Astrocyte of the cerebellum (primary cell): ENCODE results near the gene RAD51B.

Source experiments
- DNase-seq: peaks from one replicate; pipeline ENCODE4 v3.0.0-alpha.2; 2011; ENCODE audit warnings: low read depth
- H3K4me3 ChIP-seq: 2 replicates; pipeline ENCODE4 v1.5.1; 2011; ENCODE audit warnings: mild to moderate bottlenecking, low read depth, low read length, moderate library complexity
- in situ Hi-C: cut with HindIII; loops from 2 replicates; pipeline ENCODE4 v1.10.0; 2017; ENCODE audit warnings: low sequenced_read_pairs
- TF ChIP-seq, protein P1 (sequence below): IDR thresholded peaks from 2 replicates; pipeline ENCODE4 v1.5.1; 2012; ENCODE audit warnings: low read length, low read depth, moderate library complexity, mild to moderate bottlenecking; ENCODE audit errors: missing control alignments

Gene RAD51B

DNA sequence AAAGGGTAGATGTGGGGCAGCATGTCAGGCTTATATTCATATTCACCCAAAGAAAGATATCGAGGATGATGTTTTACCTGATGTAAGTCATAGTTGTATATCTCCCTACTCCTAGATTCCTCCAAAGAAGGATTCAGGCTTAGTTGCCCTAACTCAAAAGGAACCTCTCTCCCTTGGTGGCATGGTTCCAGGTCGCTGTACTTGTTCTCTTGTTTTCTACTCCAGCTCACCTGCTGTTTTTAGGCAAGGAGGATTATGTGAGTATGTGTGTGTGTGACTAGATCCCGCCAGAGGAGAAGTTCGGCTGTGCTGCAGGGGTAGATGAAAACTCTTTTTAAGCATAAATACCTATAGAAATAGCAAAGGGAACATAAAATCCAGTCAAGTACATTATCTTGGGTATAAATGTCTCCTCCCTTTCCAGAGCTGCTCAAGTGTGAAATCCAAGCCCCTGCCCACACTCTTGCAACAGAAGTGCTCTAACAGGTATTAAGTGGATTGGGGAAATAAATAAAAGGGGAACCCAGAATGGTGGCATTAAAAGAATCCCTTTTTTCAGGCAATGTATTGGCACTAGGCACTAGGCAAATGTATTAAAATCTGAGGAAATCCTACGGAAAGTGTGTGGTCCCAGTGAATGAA is 597.6 kb downstream of the RAD51B start:
- no peak overlapping the region for H3K4me3 ChIP-seq
- in situ Hi-C loops, result no loop called here
- DNase-seq, result no peak
- TF ChIP-seq, protein P1, sequence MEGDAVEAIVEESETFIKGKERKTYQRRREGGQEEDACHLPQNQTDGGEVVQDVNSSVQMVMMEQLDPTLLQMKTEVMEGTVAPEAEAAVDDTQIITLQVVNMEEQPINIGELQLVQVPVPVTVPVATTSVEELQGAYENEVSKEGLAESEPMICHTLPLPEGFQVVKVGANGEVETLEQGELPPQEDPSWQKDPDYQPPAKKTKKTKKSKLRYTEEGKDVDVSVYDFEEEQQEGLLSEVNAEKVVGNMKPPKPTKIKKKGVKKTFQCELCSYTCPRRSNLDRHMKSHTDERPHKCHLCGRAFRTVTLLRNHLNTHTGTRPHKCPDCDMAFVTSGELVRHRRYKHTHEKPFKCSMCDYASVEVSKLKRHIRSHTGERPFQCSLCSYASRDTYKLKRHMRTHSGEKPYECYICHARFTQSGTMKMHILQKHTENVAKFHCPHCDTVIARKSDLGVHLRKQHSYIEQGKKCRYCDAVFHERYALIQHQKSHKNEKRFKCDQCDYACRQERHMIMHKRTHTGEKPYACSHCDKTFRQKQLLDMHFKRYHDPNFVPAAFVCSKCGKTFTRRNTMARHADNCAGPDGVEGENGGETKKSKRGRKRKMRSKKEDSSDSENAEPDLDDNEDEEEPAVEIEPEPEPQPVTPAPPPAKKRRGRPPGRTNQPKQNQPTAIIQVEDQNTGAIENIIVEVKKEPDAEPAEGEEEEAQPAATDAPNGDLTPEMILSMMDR, result no peak

DNA sequence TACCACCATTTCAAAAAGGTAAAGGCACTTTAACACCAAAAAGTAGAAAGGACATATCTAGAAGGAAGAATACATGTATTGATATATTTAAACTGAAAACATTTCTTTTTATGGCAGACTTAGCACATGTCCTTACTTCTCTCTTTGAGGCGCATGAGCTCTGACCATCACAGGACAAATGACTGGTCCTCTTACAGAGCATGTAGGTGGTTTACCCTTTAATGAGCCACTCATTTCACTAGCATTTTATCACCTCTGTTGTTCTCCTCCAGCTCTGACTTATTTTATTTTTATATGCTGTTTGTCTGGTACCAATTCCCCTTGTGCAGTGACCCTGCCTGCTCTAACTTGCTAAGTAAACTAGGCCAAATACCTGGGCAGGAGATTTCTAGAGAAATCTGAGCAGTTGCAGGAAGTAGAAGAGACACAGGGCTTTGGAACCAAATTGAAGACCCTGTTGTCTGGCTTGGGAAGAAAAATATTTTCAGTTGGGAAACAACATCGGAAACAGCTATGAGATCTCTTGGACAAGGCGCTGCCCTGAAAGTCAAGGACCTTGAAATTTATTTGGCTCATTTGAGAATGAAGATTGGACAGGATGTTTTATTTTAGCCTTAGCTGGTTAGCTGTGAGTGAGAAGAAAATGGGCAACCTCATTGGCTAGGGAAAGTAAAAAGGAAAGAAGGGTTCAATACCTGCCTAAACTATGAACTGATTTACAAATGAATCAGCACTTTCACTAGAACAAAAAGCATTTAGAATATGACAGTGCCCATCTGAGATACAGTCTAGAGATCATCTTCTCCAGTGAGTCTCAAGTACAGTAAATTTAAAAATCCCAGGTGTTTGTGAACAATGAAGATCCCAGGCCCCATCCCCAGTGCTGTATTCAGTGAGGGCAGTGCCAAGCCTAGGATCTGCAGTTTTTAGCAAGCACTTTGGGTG is 598.9 kb downstream of the RAD51B start:
- TF ChIP-seq, protein P1, result no peak
- in situ Hi-C loops, result no loop called here
- no peak overlapping the region for H3K4me3 ChIP-seq
- no peak for DNase-seq

DNA sequence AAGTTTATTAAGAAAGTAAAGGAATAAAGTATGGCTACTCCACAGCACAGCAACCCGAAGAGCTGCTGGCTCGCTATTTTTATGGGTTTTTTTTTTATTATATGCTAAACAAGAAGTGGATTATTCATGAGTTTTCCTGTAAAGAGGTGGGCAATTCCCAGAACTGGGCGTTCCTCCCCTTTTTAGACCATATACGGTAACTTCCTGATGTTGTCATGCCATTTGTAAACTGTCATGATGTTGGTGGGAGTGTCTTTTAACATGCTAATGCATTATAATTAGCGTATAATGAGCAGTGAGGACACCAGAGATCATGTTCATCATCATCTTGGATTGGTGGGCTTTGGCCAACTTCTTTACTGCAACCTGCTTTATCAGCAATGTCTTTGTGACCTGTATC is 600.8 kb downstream of the RAD51B start:
- TF ChIP-seq, protein P1, result no peak
- DNase-seq, result no peak
- H3K4me3 ChIP-seq, result no peak overlapping the region
- in situ Hi-C loops, result no loop called here

DNA sequence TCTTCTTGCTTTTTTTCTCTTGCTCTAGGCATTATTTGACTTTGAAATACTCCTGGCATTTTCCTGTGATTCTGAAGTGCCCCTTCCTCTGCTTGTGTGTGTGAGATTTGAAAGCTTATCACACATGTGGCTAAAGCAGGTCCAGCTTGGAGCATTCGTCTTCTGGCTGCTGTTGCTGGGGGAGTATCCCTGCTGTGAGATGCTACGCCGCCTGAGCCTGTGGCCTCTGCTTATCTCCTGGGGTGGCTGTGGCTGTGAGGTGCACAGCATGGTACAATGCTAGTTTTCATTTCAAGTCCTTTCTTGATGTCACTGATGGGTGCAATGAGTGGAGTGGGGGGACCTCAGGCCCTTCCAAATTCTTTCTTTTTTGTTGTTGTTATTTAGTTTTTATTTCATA is 601.5 kb downstream of the RAD51B start:
- H3K4me3 ChIP-seq, result no peak overlapping the region
- DNase-seq, result no peak
- in situ Hi-C loops, result no loop called here
- TF ChIP-seq, protein P1, result no peak

DNA sequence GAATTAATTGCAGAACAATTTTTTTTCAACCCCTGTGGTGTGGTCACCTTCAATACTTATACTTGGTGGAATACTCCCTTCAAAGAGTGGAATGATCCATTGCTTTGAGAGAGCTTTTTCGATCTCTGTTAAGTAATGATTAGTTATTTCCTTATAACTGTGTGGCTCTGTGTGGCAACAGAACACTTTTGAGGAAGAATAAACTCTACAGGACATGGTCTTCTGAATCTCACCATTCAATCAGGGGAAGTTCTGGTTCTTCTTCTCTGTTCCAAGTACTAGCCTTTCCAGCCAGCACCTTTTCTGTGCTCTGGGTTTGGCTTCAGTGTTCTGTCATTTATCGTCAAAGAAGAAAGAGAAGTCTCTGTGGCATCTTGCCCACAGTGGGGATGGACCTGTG is 604.1 kb downstream of the RAD51B start:
- in situ Hi-C loops, result no loop called here
- TF ChIP-seq, protein P1, result no peak
- DNase-seq, result no peak
- no peak overlapping the region for H3K4me3 ChIP-seq

DNA sequence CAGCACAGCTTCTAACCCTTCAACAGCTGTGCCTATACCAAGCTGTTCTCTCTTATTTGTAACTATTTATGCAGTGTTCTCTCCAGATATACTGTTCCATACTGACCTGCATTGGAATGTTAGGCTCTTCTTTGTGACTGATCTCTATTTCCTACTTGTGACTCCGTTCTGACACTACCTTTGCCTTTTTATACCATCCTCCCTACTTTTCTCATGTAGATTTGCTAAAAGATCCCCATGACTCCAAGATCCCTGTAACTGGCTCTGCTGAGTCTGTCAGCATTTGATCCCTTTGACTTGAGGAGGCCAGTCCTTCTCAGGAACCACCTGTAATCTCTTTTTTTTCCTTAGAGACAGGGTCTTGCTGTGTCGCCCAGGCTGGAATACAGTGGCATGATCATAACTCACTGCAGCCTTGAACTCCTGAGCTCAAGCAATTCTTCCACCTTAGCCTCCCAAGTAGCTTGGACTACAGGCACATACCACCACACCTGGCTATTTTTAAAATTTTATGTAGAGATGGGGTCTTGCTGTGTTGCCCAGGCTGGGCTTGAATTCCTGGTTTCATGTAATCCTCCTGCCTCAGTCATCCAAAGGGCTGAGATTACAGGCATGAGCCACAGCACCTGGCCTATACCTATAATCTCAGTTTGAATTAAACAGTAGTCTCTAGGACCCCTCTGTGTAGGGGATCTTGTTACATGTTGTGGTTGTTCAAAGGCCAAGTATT is 605.0 kb downstream of the RAD51B start:
- TF ChIP-seq, protein P1, result no peak
- H3K4me3 ChIP-seq, result no peak overlapping the region
- in situ Hi-C loops, result no loop called here
- DNase-seq, result no peak
